Activated CD4-positive, CD25-positive, alpha-beta regulatory T cell (primary cell): ENCODE data around the gene MYH14.

Experiments used
- DNase-seq, 4 experiments: peaks; one replicate each; lab custom pipeline; 2025; lab: John Stamatoyannopoulos, UW

MYH14 gene

GRCh38 chr19:50258918-50259372 lies 55.5 kb downstream of the MYH14 start:
- no peak for DNase-seq

- no peak for DNase-seq
Measured at GRCh38 chr19:50261446-50261970, 58.1 kb downstream of the MYH14 start.

- DNase-seq, result no peak
Measured at GRCh38 chr19:50263176-50263575, 59.8 kb downstream of the MYH14 start.

DNA sequence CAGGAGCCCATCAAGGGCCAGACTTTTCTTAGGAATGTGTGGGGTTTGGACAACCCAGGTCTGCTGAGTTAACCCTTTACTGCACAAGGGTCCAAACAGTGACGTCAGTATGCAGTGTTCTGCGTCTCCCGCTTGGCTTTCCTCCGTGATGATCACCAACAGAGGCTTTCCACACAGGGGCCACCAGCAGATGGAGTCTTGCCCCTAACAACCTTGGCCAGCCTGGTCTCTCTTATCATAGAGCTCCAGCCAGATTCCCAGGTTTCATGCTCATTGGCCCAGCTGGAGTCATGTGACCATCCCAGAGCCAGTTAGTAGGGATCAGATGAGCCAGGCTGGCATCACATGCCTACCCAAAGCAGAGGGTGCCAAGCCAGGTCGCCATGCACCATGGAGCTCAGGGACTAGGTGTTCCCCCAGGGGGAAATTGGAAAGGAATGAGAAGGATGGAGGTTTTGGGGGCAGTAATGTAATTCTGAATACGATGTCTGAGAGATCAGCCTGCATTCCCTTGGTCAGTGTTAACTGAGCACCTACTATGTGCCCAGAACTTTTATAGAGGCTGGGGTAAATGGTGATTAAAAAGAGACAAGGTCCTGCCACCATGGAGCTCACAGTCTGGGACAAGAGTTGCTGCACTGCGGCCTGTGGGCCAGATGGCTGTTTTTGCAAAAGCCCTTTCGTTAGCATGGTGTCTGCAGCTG lies 61.2 kb downstream of the MYH14 start:
- DNase-seq, result no peak

DNA sequence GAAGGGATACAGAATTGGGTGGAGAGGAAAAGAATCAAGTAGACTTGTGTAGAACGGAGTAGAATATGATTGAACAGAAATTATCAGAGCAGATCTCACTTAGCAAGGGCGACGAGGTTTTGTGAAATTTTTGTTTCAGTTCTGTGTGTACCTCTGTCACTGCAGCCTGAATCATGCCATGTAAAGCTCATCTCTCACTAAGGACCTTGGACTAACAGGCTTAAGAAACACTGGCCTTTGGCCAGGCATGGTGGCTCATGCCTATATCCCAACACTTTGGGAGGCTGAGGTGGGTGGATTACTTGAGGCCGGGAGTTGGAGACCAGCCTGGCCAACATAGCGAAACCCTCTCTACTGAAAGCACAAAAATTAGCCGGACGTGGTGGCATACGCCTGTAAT lies 62.6 kb downstream of the MYH14 start:
- no peak for DNase-seq

GRCh38 chr19:50266896-50267295 lies 63.5 kb downstream of the MYH14 start:
- DNase-seq, result no peak

GRCh38 chr19:50268041-50268440 lies 64.6 kb downstream of the MYH14 start:
- DNase-seq, result no peak

GRCh38 chr19:50268501-50268900 lies 65.1 kb downstream of the MYH14 start:
- no peak for DNase-seq

DNA sequence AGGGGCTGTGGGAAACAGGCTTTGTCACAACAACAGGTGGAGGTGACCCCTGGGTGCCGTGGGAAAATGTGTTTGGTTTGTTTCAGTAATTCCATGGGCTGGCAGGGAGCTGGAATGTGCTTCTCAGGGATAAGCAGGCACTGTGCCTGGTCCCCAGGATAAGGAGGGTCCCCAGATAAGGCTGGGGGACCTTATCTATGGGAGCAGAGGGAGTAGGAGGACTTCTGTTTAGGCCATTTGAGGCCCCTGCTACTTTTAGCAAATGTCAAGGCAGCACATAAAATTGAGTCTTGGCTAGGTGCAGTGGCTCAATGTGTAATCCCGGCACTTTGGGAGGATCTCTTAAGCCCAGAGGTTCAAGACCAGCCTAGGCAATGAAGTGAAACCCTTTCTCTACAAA lies 66.2 kb downstream of the MYH14 start:
- no peak for DNase-seq

GRCh38 chr19:50272263-50272897 lies 69.0 kb downstream of the MYH14 start:
- no peak for DNase-seq

- no peak for DNase-seq
Measured at GRCh38 chr19:50273821-50274220, 70.4 kb downstream of the MYH14 start.

DNA sequence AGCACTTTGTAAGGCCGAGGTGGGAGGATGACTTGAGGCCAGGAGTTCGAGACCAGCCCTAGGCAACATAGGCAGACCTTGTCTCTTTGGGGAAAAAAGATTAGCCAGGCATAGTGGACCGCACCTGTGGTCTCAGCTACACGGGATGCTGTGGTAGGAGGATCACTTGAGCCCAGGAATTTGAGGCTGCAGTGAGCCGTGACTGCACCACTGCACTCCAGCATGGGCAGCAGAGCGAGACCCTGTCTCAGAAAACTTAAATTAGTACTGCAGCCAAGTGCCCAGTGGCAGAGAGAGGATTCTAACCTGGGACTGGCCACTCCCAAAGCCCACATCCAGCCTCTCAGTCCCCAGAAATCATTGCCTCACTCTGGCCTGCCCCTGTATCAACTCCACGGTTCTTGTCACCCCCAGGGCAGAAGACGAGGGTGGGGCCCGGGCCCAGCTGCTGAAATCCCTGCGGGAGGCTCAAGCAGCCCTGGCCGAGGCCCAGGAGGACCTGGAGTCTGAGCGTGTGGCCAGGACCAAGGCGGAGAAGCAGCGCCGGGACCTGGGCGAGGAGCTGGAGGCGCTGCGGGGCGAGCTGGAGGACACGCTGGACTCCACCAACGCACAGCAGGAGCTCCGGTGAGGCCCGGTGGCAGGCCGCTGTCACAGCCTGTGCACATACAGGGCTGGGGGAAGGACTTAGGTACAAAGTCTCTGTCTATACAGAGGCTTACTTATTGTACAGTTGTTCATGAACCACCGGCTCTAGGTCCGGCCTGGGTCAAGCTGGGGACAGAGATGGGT lies 72.4 kb downstream of the MYH14 start:
- DNase-seq, result no peak

- no peak for DNase-seq
Measured at GRCh38 chr19:50276370-50277063, 73.1 kb downstream of the MYH14 start.

GRCh38 chr19:50277966-50278580 lies 74.7 kb downstream of the MYH14 start:
- no peak for DNase-seq

DNA sequence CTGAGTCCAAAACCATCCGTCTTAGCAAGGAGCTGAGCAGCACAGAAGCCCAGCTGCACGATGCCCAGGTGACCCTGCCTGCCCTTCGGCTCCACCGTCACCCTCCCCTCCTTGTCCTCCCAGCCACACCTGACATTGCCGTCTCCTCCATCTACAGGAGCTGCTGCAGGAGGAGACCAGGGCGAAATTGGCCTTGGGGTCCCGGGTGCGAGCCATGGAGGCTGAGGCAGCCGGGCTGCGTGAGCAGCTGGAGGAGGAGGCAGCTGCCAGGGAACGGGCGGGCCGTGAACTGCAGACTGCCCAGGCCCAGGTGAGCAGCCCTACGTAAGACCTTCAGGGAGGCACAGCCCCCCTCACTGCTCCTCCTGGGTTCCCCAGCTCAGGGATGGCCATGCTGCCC lies 76.7 kb downstream of the MYH14 start:
- DNase-seq, result no peak

GRCh38 chr19:50280983-50281382 lies 77.6 kb downstream of the MYH14 start:
- no peak for DNase-seq

- no peak for DNase-seq
Measured at GRCh38 chr19:50281491-50281890, 78.1 kb downstream of the MYH14 start.

- no peak for DNase-seq
Measured at GRCh38 chr19:50285833-50286232, 82.4 kb downstream of the MYH14 start.

GRCh38 chr19:50286443-50286842 lies 83.0 kb downstream of the MYH14 start:
- DNase-seq, result no peak

- no peak for DNase-seq
Measured at GRCh38 chr19:50287331-50287730, 83.9 kb downstream of the MYH14 start.

GRCh38 chr19:50288954-50289353 lies 85.5 kb downstream of the MYH14 start:
- DNase-seq, result no peak

GRCh38 chr19:50290011-50290410 lies 86.6 kb downstream of the MYH14 start:
- DNase-seq, result no peak
